Endodermal cell (in vitro differentiated cells): Measurements from ENCODE around the gene PTPN1. TPM values are rescaled to one million over a fixed set of nuclear protein-coding genes. Genes with fewer than 3 reads are reported as not detected.

Experiments used
- DNase-seq: peaks from one replicate; pipeline ENCODE4 v3.0.0-alpha.2; 2017
- H3K27ac ChIP-seq: 2 replicates; pipeline ENCODE4 v1.5.1; 2013; ENCODE audit warnings: mild to moderate bottlenecking, low read depth, low read length, moderate library complexity
- H3K27me3 ChIP-seq: 2 replicates; pipeline ENCODE4 v1.6.1; 2013; ENCODE audit warnings: mild to moderate bottlenecking, low read length, moderate library complexity; ENCODE audit not compliant: insufficient read depth, control insufficient read depth, poor library complexity, severe bottlenecking
- H3K36me3 ChIP-seq: 2 replicates; pipeline ENCODE4 v1.7.0; 2013; ENCODE audit warnings: mild to moderate bottlenecking, low read length, moderate library complexity; ENCODE audit not compliant: control insufficient read depth, insufficient read depth
- H3K4me1 ChIP-seq: one replicate; pipeline ENCODE4 v1.7.0; 2013; ENCODE audit warnings: low read length; ENCODE audit not compliant: control insufficient read depth, insufficient read depth
- H3K4me3 ChIP-seq: 2 replicates; pipeline ENCODE4 v1.5.1; 2013; ENCODE audit warnings: mild to moderate bottlenecking, low read length, moderate library complexity
- H3K9ac ChIP-seq: 2 replicates; pipeline ENCODE4 v1.6.1; 2013; ENCODE audit warnings: mild to moderate bottlenecking, low read length, moderate library complexity; ENCODE audit not compliant: poor library complexity, severe bottlenecking; ENCODE audit errors: extremely low read depth
- H3K9me3 ChIP-seq: 2 replicates; pipeline ENCODE4 v1.6.1; 2013; ENCODE audit warnings: mild to moderate bottlenecking, low read length, moderate library complexity; ENCODE audit not compliant: control insufficient read depth
- H3K27ac Mint-ChIP-seq: 2 replicates; pipeline ENCODE4 v1.8.0; 2020; ENCODE audit warnings: mixed read lengths
- H3K27me3 Mint-ChIP-seq: 2 replicates; pipeline ENCODE4 v1.8.0; 2021; ENCODE audit warnings: mild to moderate bottlenecking, mixed read lengths; ENCODE audit not compliant: insufficient read depth
- H3K36me3 Mint-ChIP-seq: 2 replicates; pipeline ENCODE4 v1.8.0; 2020; ENCODE audit warnings: low read depth, mixed read lengths
- H3K4me1 Mint-ChIP-seq: 2 replicates; pipeline ENCODE4 v1.8.0; 2020; ENCODE audit warnings: mixed read lengths
- H3K4me3 Mint-ChIP-seq: 2 replicates; pipeline ENCODE4 v1.8.0; 2020; ENCODE audit warnings: mild to moderate bottlenecking, moderate library complexity, mixed read lengths
- H3K9me3 Mint-ChIP-seq: 2 replicates; pipeline ENCODE4 v1.8.0; 2020; ENCODE audit warnings: mild to moderate bottlenecking, mixed read lengths
- CTCF ChIP-seq: fragments of 200-600 bp; sonication (generic); conservative IDR thresholded peaks from 2 replicates; pipeline ENCODE4 v1.5.0; 2021; ENCODE audit warnings: antibody characterized with exemption, mild to moderate bottlenecking
- WGBS, 2 experiments: methylation state at CpG; one replicate each; pipeline versions ENCODE4 v1.1.5 to v1.1.7; 2013; ENCODE audit warnings: missing lambda C conversion rate in 2 of 2, mixed read lengths in 1 of 2; ENCODE audit not compliant: insufficient coverage in 1 of 2, insufficient read length in 1 of 2; 5-methylcytosine and 5-hydroxymethylcytosine counted together
- total RNA-seq, 2 donors: library from RNA; stranded (reverse); fragmentation: NEBNext Ultra II Directional in 1 of 2; extraction: Animal tissue kit (Norgen Biotek cat#: 25700) in 1 of 2; gene quantifications; 2 replicates in 1 of 2; 3 replicates in 1 of 2; pipeline ENCODE4 v1.2.1, GENCODE V29; 2021

The PTPN1 gene
- total RNA-seq, 2 donors from 2014 or later = 25.4 to 28.7 TPM

- Mint-ChIP-seq H3K4me1 (no peaks in the 10 kb centered on the region), H3K9me3 (peaks cover 12% of the 10 kb centered on the region), H3K27me3 (peaks cover 7% of the 10 kb centered on the region), H3K27ac (no peak overlapping the region), H3K4me3 (no peak overlapping the region), H3K36me3 (no peaks in the 10 kb centered on the region)
- no peaks in the 10 kb centered on the region for H3K36me3 ChIP-seq
- WGBS, 2 experiments = 91 to 100% methylated on average over 3 to 4 of the region's 4 CpGs
- H3K27ac ChIP-seq = no peak overlapping the region
- DNase-seq = no peak
- peaks cover 4% of the 10 kb centered on the region for H3K9me3 ChIP-seq
- H3K9ac ChIP-seq = no peak overlapping the region
- H3K4me1 ChIP-seq = no peaks in the 10 kb centered on the region
- H3K27me3 ChIP-seq = no peaks in the 10 kb centered on the region
- H3K4me3 ChIP-seq = no peak overlapping the region
- TF ChIP-seq CTCF = no peak
These were observed 27.7 kb upstream of the PTPN1 start for GRCh38 chr20:50482396-50482981.

- Histone ChIP-seq H3K27me3 (no peaks in the 10 kb centered on the region), H3K9me3 (peaks cover 4% of the 10 kb centered on the region), H3K4me1 (no peaks in the 10 kb centered on the region), H3K4me3 (no peak overlapping the region), H3K27ac (no peak overlapping the region), H3K36me3 (no peaks in the 10 kb centered on the region), H3K9ac (no peak overlapping the region)
- Mint-ChIP-seq H3K27me3 (peaks cover 7% of the 10 kb centered on the region), H3K4me3 (no peak overlapping the region), H3K9me3 (peaks cover 12% of the 10 kb centered on the region), H3K4me1 (no peaks in the 10 kb centered on the region), H3K27ac (no peak overlapping the region), H3K36me3 (no peaks in the 10 kb centered on the region)
- DNase-seq = no peak
- TF ChIP-seq CTCF = no peak
- 95 to 96% methylated on average over 6 of the region's 6 CpGs for WGBS, 2 experiments
These were observed 25.8 kb upstream of the PTPN1 start for GRCh38 chr20:50484271-50484976.

- peaks cover 4% of the 10 kb centered on the region for H3K9me3 ChIP-seq
- WGBS, 2 experiments = 93 to 96% methylated on average over 4 of the region's 4 CpGs
- no peak overlapping the region for H3K27ac ChIP-seq
- no peaks in the 10 kb centered on the region for H3K36me3 Mint-ChIP-seq
- H3K4me3 Mint-ChIP-seq = no peak overlapping the region
- no peaks in the 10 kb centered on the region for H3K4me1 ChIP-seq
- no peaks in the 10 kb centered on the region for H3K36me3 ChIP-seq
- H3K27me3 ChIP-seq = no peaks in the 10 kb centered on the region
- peaks cover 12% of the 10 kb centered on the region for H3K9me3 Mint-ChIP-seq
- no peak for DNase-seq
- no peaks in the 10 kb centered on the region for H3K4me1 Mint-ChIP-seq
- H3K4me3 ChIP-seq = no peak overlapping the region
- H3K9ac ChIP-seq = no peak overlapping the region
- no peak overlapping the region for H3K27ac Mint-ChIP-seq
- H3K27me3 Mint-ChIP-seq = peaks cover 5% of the 10 kb centered on the region
- TF ChIP-seq CTCF = no peak
These were observed 22.8 kb upstream of the PTPN1 start for GRCh38 chr20:50487397-50487796.
